PFSK-1 (cell line): Measurements from ENCODE around the gene ZNF654.

Experiments used
- FOXP2 ChIP-seq: optimal IDR thresholded peaks from 2 replicates; pipeline ENCODE3; 2011; ENCODE audit warnings: borderline replicate concordance, control low read depth, inconsistent platforms; ENCODE audit not compliant: insufficient read depth; ENCODE audit errors: extremely low read length, extremely low read depth
- POLR2AphosphoS5 ChIP-seq: IDR thresholded peaks from 2 replicates; pipeline ENCODE4 v1.6.1; 2012; ENCODE audit warnings: low read depth, mild to moderate bottlenecking, control low read depth, low read length, moderate library complexity
- REST ChIP-seq, 2 experiments: IDR thresholded peaks; 2 replicates each; pipeline versions ENCODE4 v1.6.1 to v1.8.0; 2011 to 2012; ENCODE audit warnings: low read depth in 2 of 2, low read length in 2 of 2, control low read depth in 1 of 2, inconsistent platforms in 1 of 2, mild to moderate bottlenecking in 1 of 2, moderate library complexity in 1 of 2; ENCODE audit not compliant: insufficient read depth in 1 of 2
- SIN3A ChIP-seq: IDR thresholded peaks from 2 replicates; pipeline ENCODE4 v1.6.1; 2012; ENCODE audit warnings: mild to moderate bottlenecking, low read length, moderate library complexity, borderline replicate concordance; ENCODE audit not compliant: insufficient read depth
- TAF1 ChIP-seq: IDR thresholded peaks from 2 replicates; pipeline ENCODE4 v1.6.1; 2012; ENCODE audit warnings: low read length, control low read depth, borderline replicate concordance; ENCODE audit not compliant: insufficient read depth

The ZNF654 gene

GRCh38 chr3:88025001-88025552, 34.0 kb upstream of the ZNF654 start:
- TF ChIP-seq REST (IDR thresholded peaks at IDR 0.05; ENCODE audit: insufficient read depth in 1 of 2, low read depth in 2 of 2, low read length in 2 of 2) (no peak), TAF1 (no peak), POLR2AphosphoS5 (no peak)

GRCh38 chr3:88028876-88029275, 30.2 kb upstream of the ZNF654 start:
- TF ChIP-seq SIN3A = no peak
- TF ChIP-seq TAF1 = no peak
- no peak for TF ChIP-seq POLR2AphosphoS5
- TF ChIP-seq FOXP2 = no peak
- no peak for TF ChIP-seq REST (IDR thresholded peaks at IDR 0.05; ENCODE audit: insufficient read depth in 1 of 2, low read depth in 2 of 2, low read length in 2 of 2)

GRCh38 chr3:88030210-88030609, 28.8 kb upstream of the ZNF654 start:
- TF ChIP-seq SIN3A (no peak), REST (IDR thresholded peaks at IDR 0.05; ENCODE audit: insufficient read depth in 1 of 2, low read depth in 2 of 2, low read length in 2 of 2) (no peak), FOXP2 (no peak), TAF1 (no peak), POLR2AphosphoS5 (no peak)

GRCh38 chr3:88031642-88032077, 27.4 kb upstream of the ZNF654 start:
- TF ChIP-seq POLR2AphosphoS5 (no peak), REST (IDR thresholded peaks at IDR 0.05; ENCODE audit: insufficient read depth in 1 of 2, low read depth in 2 of 2, low read length in 2 of 2) (no peak), FOXP2 (no peak), SIN3A (no peak), TAF1 (no peak)

- TF ChIP-seq FOXP2 = no peak
- TF ChIP-seq REST (IDR thresholded peaks at IDR 0.05; ENCODE audit: insufficient read depth in 1 of 2, low read depth in 2 of 2, low read length in 2 of 2) = no peak
- no peak for TF ChIP-seq SIN3A
- TF ChIP-seq TAF1 = no peak
Observed at GRCh38 chr3:88032245-88032644, 26.8 kb upstream of the ZNF654 start.
